HEK293 (cell line): Measurements from ENCODE around the gene TEAD1.

Experiments used
- CTCF ChIA-PET: fragments of 350-600 bp; formaldehyde crosslinking; extraction: SDS; loops from one replicate; lab custom pipeline; 2021; ENCODE audit warnings: antibody characterized with exemption; lab: Yijun Ruan, JAX
- POLR2A ChIA-PET: fragments of 300-600 bp; formaldehyde crosslinking; extraction: SDS; loops from one replicate; lab custom pipeline; 2020; ENCODE audit warnings: antibody characterized with exemption, inconsistent platforms; lab: Yijun Ruan, JAX
- H3K27ac ChIP-seq: fragments of 200-500 bp; sonication (Bioruptor generic); 2 replicates; pipeline ENCODE4 v1.5.1; 2014; ENCODE audit warnings: low read depth, low read length, control low read depth, inconsistent platforms; ENCODE audit errors: extremely low read depth
- H3K36me3 ChIP-seq, 2 experiments: fragments of 200-500 bp in 1 of 2; sonication (Bioruptor generic) in 1 of 2; 1 replicate in 1 of 2; 2 replicates in 1 of 2; pipeline ENCODE4 v1.5.1; 2014 to 2017; ENCODE audit warnings: inconsistent platforms in 2 of 2, low read length in 2 of 2; ENCODE audit not compliant: control insufficient read depth in 2 of 2, insufficient read depth in 1 of 2
- H3K4me1 ChIP-seq: fragments of 200-500 bp; sonication (Bioruptor generic); 2 replicates; pipeline ENCODE4 v1.5.1; 2014; ENCODE audit warnings: mild to moderate bottlenecking, low read length, inconsistent platforms; ENCODE audit not compliant: control insufficient read depth, insufficient read depth
- H3K4me3 ChIP-seq: 2 replicates; pipeline ENCODE4 v1.5.1; 2011; ENCODE audit warnings: low read depth, mild to moderate bottlenecking, control low read depth, low read length, moderate library complexity
- H3K9me3 ChIP-seq: fragments of 200-500 bp; sonication (Bioruptor generic); 2 replicates; pipeline ENCODE4 v1.5.1; 2014; ENCODE audit warnings: low read depth, low read length, inconsistent platforms; ENCODE audit not compliant: control insufficient read depth, insufficient read depth
- AEBP2 ChIP-seq: fragments of 450-650 bp; formaldehyde crosslinking; IDR thresholded peaks from 2 replicates; pipeline ENCODE4 v1.5.1; 2016; ENCODE audit warnings: missing biosample characterization, missing genetic modification characterization, borderline replicate concordance
- BCL11A ChIP-seq: fragments of 450-650 bp; formaldehyde crosslinking; IDR thresholded peaks from 2 replicates; pipeline ENCODE4 v1.5.1; 2016; ENCODE audit warnings: low read depth, missing biosample characterization, missing genetic modification characterization
- BCL6B ChIP-seq: fragments of 450-650 bp; formaldehyde crosslinking; IDR thresholded peaks from 2 replicates; pipeline ENCODE4 v1.5.1; 2017; ENCODE audit warnings: missing biosample characterization, missing genetic modification characterization
- GLIS1 ChIP-seq: fragments of 450-650 bp; formaldehyde crosslinking; IDR thresholded peaks from 2 replicates; pipeline ENCODE4 v1.5.1; 2016; ENCODE audit warnings: missing biosample characterization, missing genetic modification characterization
- HIC1 ChIP-seq: fragments of 450-650 bp; formaldehyde crosslinking; IDR thresholded peaks from 2 replicates; pipeline ENCODE4 v1.5.1; 2016; ENCODE audit warnings: missing biosample characterization, missing genetic modification characterization
- IKZF3 ChIP-seq: fragments of 450-650 bp; IDR thresholded peaks from 2 replicates; pipeline ENCODE4 v1.5.0; 2018; ENCODE audit warnings: missing biosample characterization, mild to moderate bottlenecking, missing genetic modification characterization, moderate library complexity
- KLF10 ChIP-seq: fragments of 450-650 bp; IDR thresholded peaks from 2 replicates; pipeline ENCODE4 v1.5.1; 2018; ENCODE audit warnings: missing biosample characterization, mild to moderate bottlenecking, missing genetic modification characterization
- KLF8 ChIP-seq: fragments of 450-650 bp; formaldehyde crosslinking; IDR thresholded peaks from 2 replicates; pipeline ENCODE4 v1.5.1; 2016; ENCODE audit warnings: missing biosample characterization, missing genetic modification characterization
- PRDM4 ChIP-seq: fragments of 450-650 bp; formaldehyde crosslinking; IDR thresholded peaks from 2 replicates; pipeline ENCODE4 v1.5.1; 2017; ENCODE audit warnings: missing biosample characterization, missing genetic modification characterization
- PRDM6 ChIP-seq: fragments of 450-650 bp; formaldehyde crosslinking; IDR thresholded peaks from 2 replicates; pipeline ENCODE4 v1.5.1; 2017; ENCODE audit warnings: missing biosample characterization, missing genetic modification characterization
- SCRT2 ChIP-seq: fragments of 450-650 bp; formaldehyde crosslinking; IDR thresholded peaks from 2 replicates; pipeline ENCODE4 v1.5.1; 2016; ENCODE audit warnings: missing biosample characterization, missing genetic modification characterization
- ZBTB17 ChIP-seq: fragments of 450-650 bp; formaldehyde crosslinking; IDR thresholded peaks from 2 replicates; pipeline ENCODE4 v1.5.1; 2016; ENCODE audit warnings: missing biosample characterization, missing genetic modification characterization
- ZFHX2 ChIP-seq: fragments of 450-650 bp; formaldehyde crosslinking; conservative IDR thresholded peaks from 2 replicates; pipeline ENCODE4 v1.5.1; 2016; ENCODE audit warnings: missing biosample characterization, missing genetic modification characterization
- ZNF112 ChIP-seq: fragments of 450-650 bp; formaldehyde crosslinking; IDR thresholded peaks from 2 replicates; pipeline ENCODE4 v1.5.0; 2017; ENCODE audit warnings: missing biosample characterization, missing genetic modification characterization
- ZNF175 ChIP-seq: fragments of 450-650 bp; formaldehyde crosslinking; IDR thresholded peaks from 2 replicates; pipeline ENCODE4 v1.5.1; 2016; ENCODE audit warnings: missing biosample characterization, missing genetic modification characterization
- ZNF23 ChIP-seq: fragments of 450-650 bp; formaldehyde crosslinking; IDR thresholded peaks from 2 replicates; pipeline ENCODE4 v1.5.1; 2016; ENCODE audit warnings: missing biosample characterization, missing genetic modification characterization, borderline replicate concordance
- ZNF394 ChIP-seq: fragments of 450-650 bp; formaldehyde crosslinking; IDR thresholded peaks from 2 replicates; pipeline ENCODE4 v1.5.1; 2016; ENCODE audit warnings: missing biosample characterization, missing genetic modification characterization, mild to moderate bottlenecking, moderate library complexity, borderline replicate concordance
- ZNF561 ChIP-seq: fragments of 450-650 bp; IDR thresholded peaks from 2 replicates; pipeline ENCODE4 v1.5.1; 2018; ENCODE audit warnings: missing biosample characterization, missing genetic modification characterization, borderline replicate concordance
- ZNF692 ChIP-seq: fragments of 450-650 bp; formaldehyde crosslinking; IDR thresholded peaks from 2 replicates; pipeline ENCODE4 v1.5.1; 2016; ENCODE audit warnings: missing biosample characterization, missing genetic modification characterization
- ZNF704 ChIP-seq: fragments of 450-650 bp; formaldehyde crosslinking; IDR thresholded peaks from 2 replicates; pipeline ENCODE4 v1.5.1; 2016; ENCODE audit warnings: missing biosample characterization, missing genetic modification characterization
- ZNF76 ChIP-seq: fragments of 450-650 bp; formaldehyde crosslinking; IDR thresholded peaks from 2 replicates; pipeline ENCODE4; 2016; ENCODE audit warnings: low read depth, missing biosample characterization, missing genetic modification characterization, borderline replicate concordance
- ZNF830 ChIP-seq: fragments of 450-650 bp; IDR thresholded peaks from 2 replicates; pipeline ENCODE4 v1.5.0; 2018; ENCODE audit warnings: missing biosample characterization, missing genetic modification characterization, low read depth, mild to moderate bottlenecking, moderate library complexity
- ZSCAN16 ChIP-seq: fragments of 450-650 bp; formaldehyde crosslinking; IDR thresholded peaks from 2 replicates; pipeline ENCODE4 v1.5.1; 2016; ENCODE audit warnings: missing biosample characterization, missing genetic modification characterization
- ZXDB ChIP-seq: fragments of 450-650 bp; formaldehyde crosslinking; IDR thresholded peaks from 2 replicates; pipeline ENCODE4 v1.5.1; 2016; ENCODE audit warnings: missing biosample characterization, missing genetic modification characterization

The TEAD1 gene

GRCh38 chr11:12798609-12799011 lies 124.4 kb downstream of the TEAD1 start (continued):
- TF ChIP-seq ZNF704 (tag by site-specific recombination) (no peak), ZNF112 (no peak), ZSCAN16 (tag by site-specific recombination) (peak; percentile 83; the same call in 1 of the 2 replicates), ZFHX2 (tag by site-specific recombination) (peak; percentile 75), PRDM6 (tag by site-specific recombination) (peak; percentile 71), ZNF175 (tag by site-specific recombination) (no peak)

GRCh38 chr11:12799334-12799835 lies 125.2 kb downstream of the TEAD1 start:
- Histone ChIP-seq H3K4me1 (peaks cover 32% of the 10 kb centered on the region), H3K9me3 (no peaks in the 10 kb centered on the region), H3K27ac (no peak overlapping the region), H3K4me3 (no peak overlapping the region), H3K36me3 (peaks cover 0 to 6% of the 10 kb centered on the region in 2 experiments; a peak in 1 of 3 replicates)
- POLR2A ChIA-PET: interaction anchor here (0.6 kb wide), 1 partner anchor 379 kb away, joined by 4 read pairs; no protein-coding TSS in a partner anchor
- CTCF ChIA-PET: interaction anchor here (2.2 kb wide), 1 partner anchor 89 kb away, joined by 7 read pairs; no protein-coding TSS in a partner anchor
- TF ChIP-seq PRDM4 (tag by site-specific recombination) (peak; percentile 85), ZNF561 (tag by site-specific recombination) (no peak), GLIS1 (tag by site-specific recombination) (peak; percentile 83), SCRT2 (tag by site-specific recombination) (no peak), IKZF3 (tag by site-specific recombination) (peak; percentile 63), ZXDB (tag by site-specific recombination) (peak; percentile 87), ZNF76 (tag by site-specific recombination) (peak; percentile 23; the same call in 1 of the 2 replicates), ZNF830 (no peak), BCL11A (tag by site-specific recombination) (peak; percentile 91), ZNF23 (tag by site-specific recombination) (no peak), KLF10 (tag by site-specific recombination) (peak; percentile 75), KLF8 (tag by site-specific recombination) (peak; percentile 83), HIC1 (tag by site-specific recombination) (peak; percentile 67), ZBTB17 (tag by site-specific recombination) (peak; percentile 35; the same call in 1 of the 2 replicates), ZNF394 (tag by site-specific recombination) (peak; percentile 50), AEBP2 (tag by site-specific recombination) (no peak), BCL6B (tag by site-specific recombination) (peak; percentile 70; the same call in 1 of the 2 replicates), ZNF692 (no peak)
